GM21526 (cell line): ENCODE results near the gene TSPEAR.
"Not testable (repeated sequence)": the region's sequence is repeated elsewhere in the genome, so short reads cannot be mapped to it uniquely, and the experiment has no call there.

ENCODE experiments used
- ATAC-seq: cut with Tn5 transposase; IDR thresholded peaks from one replicate; pipeline ENCODE4 v1.9.1; 2021; ENCODE audit warnings: moderate library complexity; ENCODE audit not compliant: unreplicated experiment, low FRiP score

Gene TSPEAR

GRCh38 chr21:44513389-44514217 is 197.8 kb downstream of the TSPEAR start:
- ATAC-seq = no peak

- ATAC-seq = no peak
Measured at GRCh38 chr21:44512496-44513388, 198.6 kb downstream of the TSPEAR start.

GRCh38 chr21:44511938-44512275 is 199.5 kb downstream of the TSPEAR start:
- ATAC-seq = no peak

GRCh38 chr21:44511219-44511937 is 200.0 kb downstream of the TSPEAR start:
- ATAC-seq = no peak

GRCh38 chr21:44510508-44511218 is 200.7 kb downstream of the TSPEAR start:
- no peak for ATAC-seq

GRCh38 chr21:44510109-44510507 is 201.3 kb downstream of the TSPEAR start:
- no peak for ATAC-seq

GRCh38 chr21:44509539-44509938 is 201.8 kb downstream of the TSPEAR start:
- no peak for ATAC-seq

GRCh38 chr21:44508711-44509445 is 202.5 kb downstream of the TSPEAR start:
- ATAC-seq = no peak

- no peak for ATAC-seq
Measured at GRCh38 chr21:44508426-44508710, 203.0 kb downstream of the TSPEAR start.

GRCh38 chr21:44507673-44508425 is 203.5 kb downstream of the TSPEAR start:
- no peak for ATAC-seq

- no peak for ATAC-seq
Measured at GRCh38 chr21:44506279-44507255, 204.8 kb downstream of the TSPEAR start.

GRCh38 chr21:44505673-44506278 is 205.6 kb downstream of the TSPEAR start:
- ATAC-seq = no peak

- no peak for ATAC-seq
Measured at GRCh38 chr21:44503901-44504399, 207.4 kb downstream of the TSPEAR start.

- ATAC-seq = not testable (repeated sequence)
Measured at GRCh38 chr21:44503006-44503889, 208.1 kb downstream of the TSPEAR start.

GRCh38 chr21:44502171-44502958 is 209.0 kb downstream of the TSPEAR start:
- no peak for ATAC-seq

GRCh38 chr21:44500111-44500510 is 211.3 kb downstream of the TSPEAR start:
- no peak for ATAC-seq
